Hematopoietic multipotent progenitor cell (in vitro differentiated cells): ENCODE measurements around the gene KRTAP12-3. TPM values are rescaled to one million over a fixed set of nuclear protein-coding genes. Genes with fewer than 3 reads are reported as not detected.
"Not testable (repeated sequence)": the region's sequence is repeated elsewhere in the genome, so short reads cannot be mapped to it uniquely, and the experiment has no call there.

Experiments used
- DNase-seq, 3 donors: peaks; one replicate each; pipeline ENCODE4 v3.0.0-alpha.2; 2011 to 2015; ENCODE audit warnings: low read depth in 2 of 3, low spot score in 2 of 3
- total RNA-seq: library from RNA; depleted of rRNA; stranded (reverse); fragments of >200 nt; gene quantifications from one replicate; pipeline ENCODE4 v1.2.3, GENCODE V29; 2012

The KRTAP12-3 gene
- total RNA-seq, 1 donor = not detected

- no peak for DNase-seq
Observed at GRCh38 chr21:44682580-44683151, 24.9 kb downstream of the KRTAP12-3 start.

GRCh38 chr21:44684077-44684476, 26.3 kb downstream of the KRTAP12-3 start:
- DNase-seq = no peak

- DNase-seq = no peak
Observed at GRCh38 chr21:44684483-44684882, 26.8 kb downstream of the KRTAP12-3 start.

GRCh38 chr21:44685050-44685449, 27.3 kb downstream of the KRTAP12-3 start:
- DNase-seq = not testable (repeated sequence)

- DNase-seq = peak in 2 of 3 donors; percentile 78 to 84
Observed at GRCh38 chr21:44686000-44686781, 28.5 kb downstream of the KRTAP12-3 start.

- no peak for DNase-seq
Observed at GRCh38 chr21:44686843-44687561, 29.3 kb downstream of the KRTAP12-3 start.

GRCh38 chr21:44687671-44688070, 29.9 kb downstream of the KRTAP12-3 start:
- no peak for DNase-seq

GRCh38 chr21:44689740-44690139, 32.0 kb downstream of the KRTAP12-3 start:
- DNase-seq = not testable (repeated sequence)

- DNase-seq = no peak
Observed at GRCh38 chr21:44691686-44692085, 34.0 kb downstream of the KRTAP12-3 start.

- no peak for DNase-seq
Observed at GRCh38 chr21:44692798-44693512, 35.2 kb downstream of the KRTAP12-3 start.

GRCh38 chr21:44694776-44695175, 37.0 kb downstream of the KRTAP12-3 start:
- DNase-seq = no peak

GRCh38 chr21:44695184-44695583, 37.5 kb downstream of the KRTAP12-3 start:
- DNase-seq = no peak

- DNase-seq = no peak
Observed at GRCh38 chr21:44695641-44696040, 37.9 kb downstream of the KRTAP12-3 start.

GRCh38 chr21:44696572-44696971, 38.8 kb downstream of the KRTAP12-3 start:
- no peak for DNase-seq

- not testable (repeated sequence) for DNase-seq
Observed at GRCh38 chr21:44697172-44697810, 39.6 kb downstream of the KRTAP12-3 start, which contains the start of gene KRTAP10-12. Gene KRTAP10-12, plus strand, starts transcription at chr21:44697172. Its CDS starts 30 bp downstream, at chr21:44697202.

- DNase-seq = no peak
Observed at GRCh38 chr21:44697811-44698734, 40.3 kb downstream of the KRTAP12-3 start.

- DNase-seq = no peak
Observed at GRCh38 chr21:44699502-44700001, 41.8 kb downstream of the KRTAP12-3 start.

GRCh38 chr21:44700101-44701022, 42.6 kb downstream of the KRTAP12-3 start:
- no peak for DNase-seq
